K562 (cell line): Measurements from ENCODE around the gene HIF1A. TPM values are rescaled to one million over a fixed set of nuclear protein-coding genes. Genes with fewer than 3 reads are reported as not detected.

Experiments used
- ATAC-seq: fragments of 200-7000 bp; cut with Tn5 transposase; 3 replicates; pipeline ENCODE4 v1.9.1; 2020; ENCODE audit warnings: moderate library complexity
- BruUV-seq: library from RNA; stranded (reverse); fragments of 400-500 nt; replicated peaks from 2 replicates; lab custom pipeline; 2021; lab: Mats Ljungman, UMichigan
- CTCF ChIA-PET: fragments of 300-600 bp; formaldehyde crosslinking; extraction: SDS; loops from one replicate; lab custom pipeline; 2021; ENCODE audit warnings: low intra/inter-chr PET ratio; lab: Yijun Ruan, JAX
- POLR2A ChIA-PET: fragments of 300-600, 350-650 bp; sonication (Branson Sonifier 250); formaldehyde crosslinking; extraction: SDS; loops from one replicate; lab custom pipeline; 2021; ENCODE audit warnings: antibody characterized with exemption, inconsistent platforms; lab: Yijun Ruan, JAX
- DNase-seq, 4 experiments: peaks; one replicate each; pipeline versions ENCODE4 v3.0.0 to v3.0.0-alpha.2; 2011 to 2018; ENCODE audit warnings: low spot score in 3 of 4, mixed read lengths in 3 of 4; ENCODE audit errors: extremely low read depth in 1 of 4
- FAIRE-seq: peaks from 2 replicates; lab custom pipeline; 2011; peaks lifted over from hg19 to GRCh38; lab: Jason Lieb, UNC
- H2AFZ ChIP-seq: 2 replicates; pipeline ENCODE4 v1.6.0; 2011; ENCODE audit warnings: low read depth, low read length, control low read depth, inconsistent platforms
- H3K27ac ChIP-seq: fragments of 200-600 bp; 3 replicates; pipeline ENCODE4 v1.8.0; 2011; ENCODE audit warnings: low read depth, mild to moderate bottlenecking, control low read depth, inconsistent platforms, low read length, moderate library complexity, mixed read lengths; ENCODE audit errors: extremely low read depth
- H3K27me3 ChIP-seq, 2 experiments: fragments of 300-600 bp in 1 of 2; 2 replicates in 1 of 2; 3 replicates in 1 of 2; pipeline versions ENCODE4 v1.6.0 to v1.8.0; 2011; ENCODE audit warnings: inconsistent platforms in 2 of 2, low read length in 2 of 2, mild to moderate bottlenecking in 1 of 2, mixed read lengths in 1 of 2, moderate library complexity in 1 of 2; ENCODE audit not compliant: control insufficient read depth in 2 of 2, insufficient read depth in 2 of 2
- H3K36me3 ChIP-seq: fragments of 300-600 bp; 3 replicates; pipeline ENCODE4 v1.8.0; 2011; ENCODE audit warnings: mild to moderate bottlenecking, low read length, inconsistent platforms; ENCODE audit not compliant: control insufficient read depth, insufficient read depth
- H3K4me1 ChIP-seq, 2 experiments: fragments of 200-600 bp in 1 of 2; replicated peaks in 1 of 2; 2 replicates in 1 of 2; 3 replicates in 1 of 2; pipeline versions ENCODE4 v1.5.1 to v1.8.0; 2011; ENCODE audit warnings: inconsistent platforms in 2 of 2, low read length in 2 of 2, mild to moderate bottlenecking in 1 of 2, mixed read lengths in 1 of 2, moderate library complexity in 1 of 2; ENCODE audit not compliant: control insufficient read depth in 2 of 2, insufficient read depth in 2 of 2
- H3K4me2 ChIP-seq: 2 replicates; pipeline ENCODE4 v1.6.1; 2011; ENCODE audit warnings: low read length, control low read depth, inconsistent platforms, mixed read lengths; ENCODE audit not compliant: insufficient read depth
- H3K4me3 ChIP-seq: fragments of 200-600 bp; sonication (generic), shearing (Covaris generic); 2 replicates; pipeline ENCODE4 v1.5.1; 2016; ENCODE audit warnings: control low read depth, inconsistent platforms
- H3K79me2 ChIP-seq: fragments of 200-600 bp; 3 replicates; pipeline ENCODE4 v1.8.0; 2011; ENCODE audit warnings: low read length, inconsistent platforms; ENCODE audit not compliant: control insufficient read depth, insufficient read depth
- H3K9ac ChIP-seq, 2 experiments: 2 replicates each; pipeline versions ENCODE4 v1.6.0 to v1.6.1; 2011; ENCODE audit warnings: low read depth in 2 of 2, low read length in 2 of 2, control low read depth in 1 of 2, inconsistent platforms in 1 of 2, mild to moderate bottlenecking in 1 of 2, mixed read lengths in 1 of 2; ENCODE audit not compliant: insufficient read depth in 1 of 2
- H3K9me1 ChIP-seq: one replicate; pipeline ENCODE4 v1.6.0; 2011; ENCODE audit warnings: inconsistent platforms, mild to moderate bottlenecking, low read length, moderate library complexity; ENCODE audit not compliant: control insufficient read depth, insufficient read depth
- H3K9me3 ChIP-seq: replicated peaks from 2 replicates; pipeline ENCODE4 v1.5.1; 2011; ENCODE audit warnings: low read depth, low read length, inconsistent platforms; ENCODE audit not compliant: control insufficient read depth, insufficient read depth
- H4K20me1 ChIP-seq: replicated peaks from 2 replicates; pipeline ENCODE4 v1.6.1; 2011; ENCODE audit warnings: low read length, inconsistent platforms, mixed read lengths; ENCODE audit not compliant: control insufficient read depth, insufficient read depth
- NR4A1 ChIP-seq, 2 experiments: fragments of 250-450 bp in 1 of 2; fragments of 450-650 bp in 1 of 2; sonication (Bioruptor Pico) in 1 of 2; IDR thresholded peaks; 2 replicates each; pipeline versions ENCODE4 v1.4.0 to v1.6.1; 2016 to 2020; ENCODE audit warnings: mild to moderate bottlenecking in 2 of 2, missing compliant biosample characterization in 1 of 2, missing genetic modification characterization in 1 of 2, moderate library complexity in 1 of 2
- SIRT6 ChIP-seq: IDR thresholded peaks from one replicate; pipeline ENCODE4 v1.6.1; 2012; ENCODE audit warnings: low read depth, mild to moderate bottlenecking, control low read depth, inconsistent platforms, low read length, moderate library complexity
- SP2 ChIP-seq: IDR thresholded peaks from 2 replicates; pipeline ENCODE4 v1.6.1; 2011; ENCODE audit warnings: mild to moderate bottlenecking, low read depth, low read length, moderate library complexity; ENCODE audit not compliant: poor library complexity, severe bottlenecking; ENCODE audit errors: extremely low read depth
- WGBS: fragments of 100-300 bp; shearing (Covaris generic); methylation state at CpG from one replicate; pipeline ENCODE4 v1.1.6; 2016; ENCODE audit warnings: low coverage, mixed read lengths; ENCODE audit not compliant: insufficient coverage; ENCODE audit errors: missing lambda C conversion rate; 5-methylcytosine and 5-hydroxymethylcytosine counted together
- in situ Hi-C: fragments of 300-500 bp; cut with MboI; formaldehyde crosslinking; loops from 4 replicates; pipeline ENCODE4 v1.15.0; 2018; ENCODE audit warnings: inconsistent platforms, mixed read lengths
- intact Hi-C: fragments of 100-400 bp; cut with micrococcal nuclease; formaldehyde crosslinking; loops from 2 replicates; pipeline ENCODE4 v1.14.2; 2022
- polyA plus RNA-seq, 8 experiments: library from polyadenylated mRNA; depleted of rRNA in 4 of 8; stranded (reverse) in 5 of 8; unstranded in 3 of 8; fragments of >200 nt; fragmentation: Nextera tagmentation in 2 of 8; fragmentation: Illumina TruSeq in 1 of 8; extraction: Ambion mirVana in 2 of 8; extraction: Trizol in 1 of 8; gene quantifications; 2 replicates each; pipeline versions ENCODE4 v1.2.1 to v1.2.3, GENCODE V29; 2011 to 2014; ENCODE audit warnings: inconsistent platforms in 1 of 8, missing spikeins in 1 of 8
- total RNA-seq, 7 experiments: library from RNA; depleted of rRNA in 6 of 7; stranded (reverse); fragments of >200 nt in 6 of 7; fragmentation: Illumina TruSeq in 2 of 7; extraction: Trizol in 2 of 7; gene quantifications; 2 replicates each; pipeline versions ENCODE4 v1.2.1 to v1.2.3, GENCODE V29; 2011 to 2021; ENCODE audit warnings: low replicate concordance in 1 of 7
- TF ChIP-seq, protein P1 (sequence below), 2 experiments: fragments of 250-450 bp in 1 of 2; fragments of 450-650 bp in 1 of 2; sonication (Bioruptor Pico) in 1 of 2; IDR thresholded peaks; 2 replicates each; pipeline versions ENCODE4 v1.6.1 to v1.8.0; 2016 to 2021; ENCODE audit warnings: mild to moderate bottlenecking in 2 of 2, moderate library complexity in 2 of 2, missing compliant biosample characterization in 1 of 2, missing genetic modification characterization in 1 of 2
- TF ChIP-seq, protein P2 (sequence below): sonication (generic); formaldehyde crosslinking; IDR thresholded peaks from 2 replicates; pipeline ENCODE4 v1.8.0; 2023; ENCODE audit warnings: missing genetic modification reagents, mild to moderate bottlenecking, borderline replicate concordance

HIF1A gene
- total and polyA plus RNA-seq, 9 of the 15 experiments (the other 6 are each of a cell fraction or from before 2014, with no cell fraction given): 5.9 to 35.3 (median 24.2) TPM

DNA sequence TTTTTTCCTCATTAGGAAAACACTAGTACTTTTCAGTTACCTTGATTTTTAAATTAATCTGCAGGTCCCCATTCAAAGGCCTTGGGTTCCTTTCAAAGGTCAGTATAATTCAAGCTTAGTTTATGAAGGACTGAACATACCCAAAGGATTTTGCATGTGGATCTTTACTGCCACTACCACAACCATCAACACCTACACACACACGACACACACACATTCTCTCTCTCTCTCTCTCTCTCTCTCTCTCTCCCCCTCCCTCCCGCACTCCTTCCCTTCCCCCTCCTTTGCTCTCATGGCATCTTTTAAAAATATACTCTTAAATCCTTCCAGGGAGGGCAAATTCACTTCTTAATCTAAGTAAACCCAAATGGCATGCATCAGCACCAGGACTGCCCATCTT is 28.8 kb downstream of the HIF1A start:
- BruUV-seq: no TSS peak
- ATAC-seq (no peak), FAIRE-seq (no peak), DNase-seq (no peak)
- no peak for TF ChIP-seq SIRT6
- no peak for TF ChIP-seq SP2
- TF ChIP-seq, protein P1, sequence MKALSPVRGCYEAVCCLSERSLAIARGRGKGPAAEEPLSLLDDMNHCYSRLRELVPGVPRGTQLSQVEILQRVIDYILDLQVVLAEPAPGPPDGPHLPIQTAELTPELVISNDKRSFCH (CRISPR knock-in tag; IDR thresholded peaks at IDR 0.05): no peak
- TF ChIP-seq, protein P1 (tag; IDR thresholded peaks at IDR 0.05): no peak
- TF ChIP-seq NR4A1 (CRISPR knock-in tag; IDR thresholded peaks at IDR 0.05): no peak
- no peak for TF ChIP-seq NR4A1 (tag; IDR thresholded peaks at IDR 0.05)
- TF ChIP-seq, protein P2, sequence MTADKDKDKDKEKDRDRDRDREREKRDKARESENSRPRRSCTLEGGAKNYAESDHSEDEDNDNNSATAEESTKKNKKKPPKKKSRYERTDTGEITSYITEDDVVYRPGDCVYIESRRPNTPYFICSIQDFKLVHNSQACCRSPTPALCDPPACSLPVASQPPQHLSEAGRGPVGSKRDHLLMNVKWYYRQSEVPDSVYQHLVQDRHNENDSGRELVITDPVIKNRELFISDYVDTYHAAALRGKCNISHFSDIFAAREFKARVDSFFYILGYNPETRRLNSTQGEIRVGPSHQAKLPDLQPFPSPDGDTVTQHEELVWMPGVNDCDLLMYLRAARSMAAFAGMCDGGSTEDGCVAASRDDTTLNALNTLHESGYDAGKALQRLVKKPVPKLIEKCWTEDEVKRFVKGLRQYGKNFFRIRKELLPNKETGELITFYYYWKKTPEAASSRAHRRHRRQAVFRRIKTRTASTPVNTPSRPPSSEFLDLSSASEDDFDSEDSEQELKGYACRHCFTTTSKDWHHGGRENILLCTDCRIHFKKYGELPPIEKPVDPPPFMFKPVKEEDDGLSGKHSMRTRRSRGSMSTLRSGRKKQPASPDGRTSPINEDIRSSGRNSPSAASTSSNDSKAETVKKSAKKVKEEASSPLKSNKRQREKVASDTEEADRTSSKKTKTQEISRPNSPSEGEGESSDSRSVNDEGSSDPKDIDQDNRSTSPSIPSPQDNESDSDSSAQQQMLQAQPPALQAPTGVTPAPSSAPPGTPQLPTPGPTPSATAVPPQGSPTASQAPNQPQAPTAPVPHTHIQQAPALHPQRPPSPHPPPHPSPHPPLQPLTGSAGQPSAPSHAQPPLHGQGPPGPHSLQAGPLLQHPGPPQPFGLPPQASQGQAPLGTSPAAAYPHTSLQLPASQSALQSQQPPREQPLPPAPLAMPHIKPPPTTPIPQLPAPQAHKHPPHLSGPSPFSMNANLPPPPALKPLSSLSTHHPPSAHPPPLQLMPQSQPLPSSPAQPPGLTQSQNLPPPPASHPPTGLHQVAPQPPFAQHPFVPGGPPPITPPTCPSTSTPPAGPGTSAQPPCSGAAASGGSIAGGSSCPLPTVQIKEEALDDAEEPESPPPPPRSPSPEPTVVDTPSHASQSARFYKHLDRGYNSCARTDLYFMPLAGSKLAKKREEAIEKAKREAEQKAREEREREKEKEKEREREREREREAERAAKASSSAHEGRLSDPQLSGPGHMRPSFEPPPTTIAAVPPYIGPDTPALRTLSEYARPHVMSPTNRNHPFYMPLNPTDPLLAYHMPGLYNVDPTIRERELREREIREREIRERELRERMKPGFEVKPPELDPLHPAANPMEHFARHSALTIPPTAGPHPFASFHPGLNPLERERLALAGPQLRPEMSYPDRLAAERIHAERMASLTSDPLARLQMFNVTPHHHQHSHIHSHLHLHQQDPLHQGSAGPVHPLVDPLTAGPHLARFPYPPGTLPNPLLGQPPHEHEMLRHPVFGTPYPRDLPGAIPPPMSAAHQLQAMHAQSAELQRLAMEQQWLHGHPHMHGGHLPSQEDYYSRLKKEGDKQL (CRISPR knock-in tag): no peak
- no peaks in the 10 kb centered on the region for H3K9me1 ChIP-seq
- H4K20me1 ChIP-seq: no peaks in the 10 kb centered on the region; the same call in 1 of the 2 replicates
- no peak overlapping the region for H3K9ac ChIP-seq
- H3K27ac ChIP-seq: no peak overlapping the region
- ChIA-PET POLR2A (no interaction called here), CTCF (no interaction called here)
- peaks cover 70% of the 10 kb centered on the region; the same call in 2 of the 3 replicates for H3K36me3 ChIP-seq
- no peaks in the 10 kb centered on the region for H3K27me3 ChIP-seq
- H3K4me2 ChIP-seq: no peak overlapping the region
- in situ Hi-C loops: no loop called here
- 57% methylated on average over 1 of the region's 2 CpGs for WGBS
- H2AFZ ChIP-seq: no peak overlapping the region
- H3K4me3 ChIP-seq: no peak overlapping the region
- no peaks in the 10 kb centered on the region; a peak in 2 of 5 replicates for H3K4me1 ChIP-seq
- peaks cover 20% of the 10 kb centered on the region for H3K79me2 ChIP-seq
- no peaks in the 10 kb centered on the region for H3K9me3 ChIP-seq
- intact Hi-C loops: no loop called here
